Islet of Langerhans (tissue), 1 donor: ENCODE results near the gene HS2ST1.

Source experiments
- FAIRE-seq: peaks from one replicate; lab custom pipeline; 2011; peaks lifted over from hg19 to GRCh38; lab: Jason Lieb, UNC

The HS2ST1 gene

GRCh38 chr1:87115317-87115890 is 201.0 kb downstream of the HS2ST1 start:
- FAIRE-seq = no peak

- FAIRE-seq = no peak
These were observed 201.5 kb downstream of the HS2ST1 start for GRCh38 chr1:87115891-87116290.

DNA sequence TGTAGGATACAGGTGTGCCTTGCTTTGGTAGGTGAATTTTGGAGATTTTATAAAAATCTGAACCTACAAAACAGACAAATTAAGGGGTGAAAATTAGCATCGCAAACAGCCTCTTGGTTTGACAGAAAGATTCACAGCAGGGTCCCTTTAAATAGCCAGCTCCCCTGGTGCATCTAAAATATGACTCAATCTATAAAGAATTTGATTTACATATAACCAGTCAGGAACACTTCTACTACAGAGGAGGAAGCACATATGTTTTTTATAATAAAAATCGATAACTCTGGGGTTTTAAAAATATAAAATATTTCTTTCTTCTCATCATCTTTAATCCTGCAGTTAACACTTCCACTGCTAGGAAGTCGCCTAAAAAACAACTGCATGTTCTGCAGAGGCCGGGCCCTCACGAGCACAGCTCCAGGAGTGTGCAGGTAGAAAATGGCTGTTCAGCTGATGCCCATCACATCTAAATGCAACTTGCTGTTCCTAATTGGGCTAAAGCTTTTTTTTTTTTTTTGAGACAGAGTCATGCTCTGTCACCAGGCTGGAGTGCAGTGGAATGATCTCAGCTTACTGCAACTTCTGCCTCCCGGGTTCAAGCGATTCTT is 203.4 kb downstream of the HS2ST1 start:
- FAIRE-seq = no peak

GRCh38 chr1:87119541-87120140 is 205.2 kb downstream of the HS2ST1 start:
- FAIRE-seq = no peak

DNA sequence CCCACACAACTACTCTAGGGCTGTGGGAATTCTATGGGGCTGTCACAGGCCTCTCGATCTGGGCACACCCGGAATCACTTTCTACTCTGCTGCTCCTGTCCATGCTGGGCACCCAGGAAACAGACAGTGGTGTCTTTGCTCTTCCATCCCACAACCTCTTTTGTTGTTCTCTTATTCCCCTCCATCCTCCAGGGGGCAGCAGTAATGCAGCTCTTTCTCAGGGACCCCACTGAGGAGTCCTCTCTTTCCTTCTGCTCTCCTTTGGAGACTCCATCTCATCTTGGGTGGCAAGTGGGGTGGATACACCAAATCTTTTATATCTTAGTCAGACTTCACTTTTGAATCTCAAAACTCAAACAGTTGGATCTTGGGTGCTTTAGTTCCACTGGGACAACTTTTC is 206.3 kb downstream of the HS2ST1 start:
- no peak for FAIRE-seq

DNA sequence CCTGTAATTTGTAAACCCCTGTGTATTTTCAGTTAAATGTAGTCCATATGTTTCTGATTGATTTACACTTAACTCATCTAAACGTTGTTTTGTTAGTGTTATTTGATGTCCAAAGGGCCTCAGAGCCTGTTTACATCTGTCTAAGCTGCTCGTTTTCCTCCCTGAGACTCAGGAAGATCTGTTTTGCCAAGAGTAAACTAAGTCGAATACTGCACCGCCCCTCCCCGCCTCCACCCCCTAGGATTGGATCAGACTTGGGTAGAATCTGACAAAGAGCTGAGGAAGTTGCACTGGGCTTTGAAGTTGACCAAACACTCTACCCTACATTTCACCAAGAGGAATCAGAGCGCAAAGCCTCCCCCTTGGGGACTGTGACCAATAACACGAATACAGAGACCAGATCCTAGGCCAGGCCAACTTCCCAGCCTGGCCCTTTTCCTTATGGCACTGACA is 207.3 kb downstream of the HS2ST1 start:
- FAIRE-seq = no peak

DNA sequence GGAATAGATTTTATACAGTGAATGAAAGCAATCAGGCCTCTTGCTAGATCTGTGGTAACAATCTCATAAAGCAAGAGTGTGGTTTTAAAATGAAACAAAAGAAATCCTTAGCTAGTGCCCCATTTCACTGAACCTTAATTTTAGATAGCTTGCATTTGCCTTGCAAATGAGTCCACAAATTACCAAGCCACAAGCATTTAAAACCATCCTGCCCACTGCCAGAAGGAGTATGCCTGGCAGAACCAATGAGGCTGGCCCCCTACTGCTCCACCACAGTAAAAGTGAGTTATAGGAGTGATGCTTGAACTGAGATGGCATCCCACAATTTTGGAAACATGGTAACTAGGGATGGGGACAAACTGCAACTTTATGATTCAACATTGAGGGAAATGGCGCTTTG is 207.8 kb downstream of the HS2ST1 start:
- FAIRE-seq = no peak

GRCh38 chr1:87123610-87124009 is 209.2 kb downstream of the HS2ST1 start:
- no peak for FAIRE-seq

GRCh38 chr1:87126886-87127505 is 212.6 kb downstream of the HS2ST1 start:
- FAIRE-seq = no peak

DNA sequence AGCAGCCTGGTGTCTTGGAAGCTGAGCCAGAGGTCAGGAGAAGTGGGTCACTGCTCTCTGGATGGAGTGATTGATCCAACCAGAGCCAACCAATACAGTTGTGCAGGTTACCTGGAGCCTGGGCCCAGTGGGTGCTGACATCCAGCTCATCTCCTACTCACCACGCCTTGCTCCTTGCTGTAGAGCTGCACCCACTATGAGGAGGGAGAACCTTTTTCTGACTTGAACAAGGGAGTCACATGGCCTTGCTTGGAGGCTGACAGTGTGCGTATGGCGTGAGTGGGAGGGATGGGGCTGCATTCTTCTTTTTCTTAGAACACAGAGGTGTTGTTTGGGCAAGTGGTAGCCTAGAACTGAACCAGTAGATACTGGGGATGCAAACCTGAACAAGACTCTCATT is 213.1 kb downstream of the HS2ST1 start:
- no peak for FAIRE-seq

GRCh38 chr1:87129038-87129437 is 214.6 kb downstream of the HS2ST1 start:
- FAIRE-seq = no peak

DNA sequence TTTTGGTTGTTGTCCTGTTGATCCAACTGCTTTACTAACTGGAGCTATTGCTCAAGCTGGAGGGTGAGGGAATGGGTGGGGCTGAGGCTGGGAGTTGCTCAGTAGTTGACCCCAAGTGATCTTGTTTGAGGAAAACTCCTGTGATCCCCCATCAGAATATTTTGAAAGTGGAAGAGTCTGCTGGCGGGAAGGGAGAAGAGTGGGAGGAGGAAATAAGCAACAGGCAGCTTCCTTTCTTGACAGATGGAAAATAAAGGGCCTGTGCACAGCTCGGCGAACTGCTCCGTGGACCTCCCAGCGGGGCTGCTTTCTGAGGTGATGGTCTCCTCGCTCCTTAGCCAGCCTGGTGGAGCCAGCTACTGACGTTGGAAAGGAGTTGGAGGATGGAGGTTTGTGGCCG is 215.2 kb downstream of the HS2ST1 start:
- FAIRE-seq = no peak

GRCh38 chr1:87130438-87130837 is 216.0 kb downstream of the HS2ST1 start:
- no peak for FAIRE-seq

DNA sequence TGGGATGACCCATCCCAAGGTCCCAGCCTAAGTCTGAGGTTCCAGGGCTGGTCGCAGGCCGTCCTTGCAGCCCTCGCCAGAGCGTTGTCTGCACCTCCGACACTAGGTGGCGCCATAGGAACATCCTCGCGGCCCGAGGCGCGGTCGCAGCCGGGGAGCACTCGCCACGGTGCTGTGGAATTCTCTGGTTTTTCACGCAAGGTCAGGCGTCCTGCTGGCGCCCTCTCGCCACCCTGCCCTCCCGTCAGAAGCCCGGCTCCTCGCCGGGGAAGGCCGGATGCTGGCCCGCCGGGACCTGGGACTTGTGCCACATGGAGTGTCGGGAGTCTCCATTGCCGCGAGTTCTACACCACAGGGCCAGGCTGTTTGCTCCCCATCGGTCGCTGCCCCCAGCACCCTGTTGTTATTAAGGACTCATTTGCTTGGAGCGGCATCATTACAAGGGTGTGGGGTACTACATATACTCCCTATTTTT is 217.4 kb downstream of the HS2ST1 start:
- FAIRE-seq = no peak

GRCh38 chr1:87132284-87132870 is 217.9 kb downstream of the HS2ST1 start:
- FAIRE-seq = no peak

DNA sequence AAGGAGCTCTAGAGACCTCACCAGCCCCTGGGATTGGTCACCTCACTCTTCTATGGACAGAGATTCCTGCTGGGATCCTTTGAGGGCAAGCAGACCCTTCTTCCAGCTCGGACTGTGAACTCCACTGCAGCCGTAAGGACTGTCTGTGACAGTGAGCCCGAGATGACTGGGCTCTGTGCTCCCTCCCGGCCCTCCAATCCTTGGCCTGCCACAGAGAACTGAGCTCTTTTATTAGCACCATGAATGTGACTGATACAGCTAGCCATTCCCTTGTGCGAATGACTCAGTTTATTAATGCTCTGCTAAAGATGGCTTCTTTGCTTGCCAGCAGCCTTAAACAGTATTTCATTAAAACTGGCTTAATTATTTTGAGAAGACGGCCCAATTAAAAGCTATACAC is 219.6 kb downstream of the HS2ST1 start:
- no peak for FAIRE-seq

DNA sequence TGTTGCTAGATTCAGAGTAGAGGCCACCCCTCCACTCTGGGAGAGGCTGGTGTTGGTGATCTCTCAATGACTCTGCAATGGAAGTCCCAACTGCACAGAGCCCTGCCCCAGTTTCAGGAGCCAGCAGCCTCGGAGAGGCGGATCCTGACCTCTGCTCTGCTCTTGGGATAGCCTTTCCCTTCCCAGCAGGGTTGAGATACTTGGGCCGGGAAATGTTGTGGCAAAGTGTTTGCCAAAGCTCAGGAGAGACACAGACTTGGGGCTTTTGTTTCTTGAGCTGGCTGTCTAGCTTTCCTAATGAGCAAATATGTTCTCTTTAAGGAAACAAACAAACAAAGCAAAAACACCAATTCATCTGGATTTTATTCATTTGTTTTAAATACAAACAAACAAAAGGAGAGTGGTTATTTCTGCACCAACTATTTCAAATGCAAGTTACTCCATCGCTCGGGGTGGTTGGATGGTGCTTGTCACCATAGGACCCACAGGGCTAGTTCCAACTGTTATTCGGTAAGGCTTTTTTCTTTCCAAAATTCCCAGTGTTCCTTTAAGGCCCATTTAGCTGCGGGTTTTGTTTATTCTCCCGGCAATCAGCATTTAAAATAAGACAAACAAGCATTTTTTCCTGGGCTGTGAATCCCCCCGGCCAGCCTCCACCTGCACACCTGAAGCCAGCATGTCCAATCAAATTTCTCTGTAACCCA is 220.3 kb downstream of the HS2ST1 start:
- FAIRE-seq = no peak

GRCh38 chr1:87135329-87135712 is 220.9 kb downstream of the HS2ST1 start:
- FAIRE-seq = no peak

DNA sequence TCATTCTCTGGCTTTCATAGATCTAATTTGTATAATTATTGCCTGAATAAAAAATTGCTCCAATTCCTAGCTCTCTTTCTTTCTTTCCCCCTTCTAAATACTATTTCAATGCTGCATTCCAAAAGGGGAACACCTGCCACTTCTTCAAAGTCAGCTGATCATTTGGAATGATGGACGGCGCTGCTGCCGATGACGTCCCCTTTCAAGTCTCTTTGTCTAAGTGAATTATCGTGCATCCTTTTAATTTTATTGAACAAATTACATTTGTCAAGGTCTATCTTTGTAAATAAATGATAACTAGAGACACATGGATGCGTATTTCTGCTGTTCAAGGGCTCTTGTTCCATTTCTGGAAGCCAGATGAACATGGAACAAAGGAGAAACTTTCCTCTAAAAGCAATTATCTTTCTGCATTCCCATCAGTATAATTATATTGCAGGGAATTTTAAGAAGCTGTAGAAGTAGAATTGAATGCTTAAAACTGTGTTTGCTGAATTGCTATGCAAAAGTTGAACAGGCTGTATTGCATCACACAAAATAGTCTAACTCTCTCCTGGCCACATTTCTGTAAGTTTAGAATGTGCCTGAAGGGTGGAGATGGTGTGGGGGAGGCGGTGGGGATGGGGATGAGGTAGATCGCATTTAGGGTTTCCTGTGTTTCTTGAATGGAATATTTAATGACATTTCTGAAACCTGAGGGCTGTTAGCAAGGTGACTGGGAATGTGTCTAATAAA is 222.3 kb downstream of the HS2ST1 start:
- FAIRE-seq = no peak

GRCh38 chr1:87137342-87137739 is 222.9 kb downstream of the HS2ST1 start:
- FAIRE-seq = no peak

DNA sequence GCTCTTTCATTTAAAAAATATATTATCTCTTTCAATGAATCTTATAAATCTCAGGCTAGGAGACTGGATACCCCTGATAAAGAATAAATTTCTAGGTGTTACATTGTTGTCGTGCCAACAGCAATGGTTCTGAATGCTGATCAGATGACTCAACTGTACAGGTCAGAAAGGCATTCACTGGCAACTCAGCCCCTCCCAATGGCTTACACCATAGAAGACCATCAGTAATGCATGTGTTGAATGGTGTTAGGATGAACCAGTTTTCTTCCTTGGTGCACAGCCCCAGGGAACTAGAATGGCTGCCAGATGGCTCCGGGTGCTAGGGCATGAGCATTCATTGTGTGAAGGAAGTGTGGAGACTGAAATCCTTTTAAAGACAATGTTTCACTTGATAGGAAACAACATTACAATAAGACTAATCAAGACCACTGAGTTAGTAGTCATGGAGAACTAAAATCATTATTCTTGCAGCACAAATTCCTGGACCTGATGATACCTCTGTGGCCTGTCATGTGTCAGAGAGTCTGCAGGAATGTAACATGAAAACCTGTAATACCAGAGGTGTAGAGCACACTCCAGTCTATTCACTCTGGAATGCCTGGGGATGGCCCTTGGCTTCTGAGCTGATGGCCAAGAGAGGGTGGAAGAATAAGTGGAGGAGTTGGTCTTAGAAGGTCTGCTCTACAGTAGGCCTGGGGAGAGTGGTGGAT is 226.6 kb downstream of the HS2ST1 start:
- FAIRE-seq = no peak
